GM18507 (cell line): Measurements from ENCODE around the gene TRIM72.
"Not testable (repeated sequence)": the region's sequence is repeated elsewhere in the genome, so short reads cannot be mapped to it uniquely, and the experiment has no call there.

ENCODE experiments used
- DNase-seq: peaks from one replicate; pipeline ENCODE4 v3.0.0; 2011; ENCODE audit warnings: low read depth; ENCODE audit not compliant: insufficient read length; ENCODE audit errors: extremely low spot score
- FAIRE-seq: peaks from 2 replicates; lab custom pipeline; 2011; peaks lifted over from hg19 to GRCh38; lab: Jason Lieb, UNC

TRIM72 gene, protein sequence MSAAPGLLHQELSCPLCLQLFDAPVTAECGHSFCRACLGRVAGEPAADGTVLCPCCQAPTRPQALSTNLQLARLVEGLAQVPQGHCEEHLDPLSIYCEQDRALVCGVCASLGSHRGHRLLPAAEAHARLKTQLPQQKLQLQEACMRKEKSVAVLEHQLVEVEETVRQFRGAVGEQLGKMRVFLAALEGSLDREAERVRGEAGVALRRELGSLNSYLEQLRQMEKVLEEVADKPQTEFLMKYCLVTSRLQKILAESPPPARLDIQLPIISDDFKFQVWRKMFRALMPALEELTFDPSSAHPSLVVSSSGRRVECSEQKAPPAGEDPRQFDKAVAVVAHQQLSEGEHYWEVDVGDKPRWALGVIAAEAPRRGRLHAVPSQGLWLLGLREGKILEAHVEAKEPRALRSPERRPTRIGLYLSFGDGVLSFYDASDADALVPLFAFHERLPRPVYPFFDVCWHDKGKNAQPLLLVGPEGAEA

DNA sequence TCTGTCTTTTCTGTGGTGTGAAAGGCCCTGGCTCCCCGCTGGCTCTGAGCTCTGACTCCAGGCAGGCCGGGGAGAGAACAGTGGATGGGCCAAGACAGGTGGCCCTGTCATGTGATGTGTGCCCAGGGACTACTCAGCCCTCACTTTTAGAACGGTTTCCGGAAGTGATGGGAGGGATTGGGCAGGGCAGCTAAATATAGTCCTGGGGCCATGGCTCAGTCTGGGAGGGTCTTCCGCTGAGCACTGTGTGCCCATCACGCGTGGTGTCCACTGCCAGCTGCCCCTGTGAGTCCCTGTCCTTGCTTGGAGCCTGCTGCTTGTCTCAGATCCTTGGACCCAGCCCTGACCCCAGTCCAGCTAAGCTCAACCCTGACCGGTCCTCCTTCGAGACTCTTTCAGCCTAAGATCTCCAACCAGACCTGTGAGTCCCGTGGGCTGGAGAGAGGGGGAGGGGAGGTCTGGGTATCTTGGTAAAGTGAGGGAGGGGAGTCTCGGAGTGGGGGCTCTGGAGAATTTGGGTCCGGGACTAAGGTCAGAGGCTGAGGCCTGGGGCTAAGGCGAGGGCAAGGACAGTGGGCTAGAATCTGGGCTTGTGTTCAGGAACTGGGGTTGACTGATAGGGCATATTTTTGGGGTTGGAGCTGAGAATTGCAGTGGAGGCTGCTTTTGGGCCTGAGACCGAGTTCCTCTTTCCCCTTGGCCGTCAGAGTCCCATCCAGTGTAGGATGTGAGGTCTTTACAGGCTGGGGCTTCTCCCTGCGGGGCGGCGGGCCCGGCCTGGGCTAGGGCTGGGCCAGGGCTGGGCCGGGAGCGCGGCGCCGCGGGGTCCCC lies at the start of gene TRIM72:
Gene TRIM72, plus strand, starts transcription at position 243 of the 831 bp plus-strand sequence. CDS start 620 bp downstream, outside the sequence.
- FAIRE-seq, result no peak
- no peak for DNase-seq

DNA sequence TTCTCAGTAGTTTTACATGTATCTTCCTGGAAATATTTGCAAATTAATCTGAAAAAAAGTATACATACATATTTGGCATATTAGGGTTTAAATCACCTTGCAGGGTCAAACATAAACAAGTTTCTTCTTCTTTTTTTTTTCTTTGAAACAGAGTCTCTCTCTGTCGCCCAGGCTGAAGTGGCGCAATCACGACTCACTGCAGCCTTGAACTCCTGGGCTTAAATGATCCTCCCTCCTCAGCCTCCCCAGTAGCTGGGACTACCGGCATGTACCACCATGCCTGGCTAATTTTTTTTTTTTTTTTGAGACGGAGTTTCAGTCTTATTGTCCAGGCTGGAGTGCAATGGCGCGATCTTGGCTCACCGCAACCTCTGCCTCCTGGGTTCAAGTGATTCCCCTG lies 46.6 kb upstream of the TRIM72 start:
- FAIRE-seq (no peak), DNase-seq (no peak)

DNA sequence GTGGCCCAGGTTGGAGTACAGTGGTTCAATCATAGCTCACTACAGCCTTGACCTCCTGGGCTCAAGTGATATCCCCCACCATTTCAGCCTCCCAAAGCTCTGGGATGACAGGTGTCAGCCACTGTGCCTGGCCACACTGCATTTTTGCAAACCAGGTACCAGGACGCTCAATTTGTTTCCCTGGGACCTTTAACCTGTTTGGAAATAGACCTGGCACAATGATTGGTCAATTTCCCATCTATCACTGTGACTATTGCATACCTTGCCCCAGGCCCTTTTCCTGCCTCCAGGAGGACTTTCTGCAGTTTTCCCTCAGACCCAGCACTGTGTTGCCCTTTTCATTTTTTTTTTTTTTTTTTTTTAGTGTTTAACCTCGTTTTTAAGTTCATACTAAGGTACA lies 45.1 kb upstream of the TRIM72 start:
- FAIRE-seq, result no peak
- DNase-seq, result no peak

DNA sequence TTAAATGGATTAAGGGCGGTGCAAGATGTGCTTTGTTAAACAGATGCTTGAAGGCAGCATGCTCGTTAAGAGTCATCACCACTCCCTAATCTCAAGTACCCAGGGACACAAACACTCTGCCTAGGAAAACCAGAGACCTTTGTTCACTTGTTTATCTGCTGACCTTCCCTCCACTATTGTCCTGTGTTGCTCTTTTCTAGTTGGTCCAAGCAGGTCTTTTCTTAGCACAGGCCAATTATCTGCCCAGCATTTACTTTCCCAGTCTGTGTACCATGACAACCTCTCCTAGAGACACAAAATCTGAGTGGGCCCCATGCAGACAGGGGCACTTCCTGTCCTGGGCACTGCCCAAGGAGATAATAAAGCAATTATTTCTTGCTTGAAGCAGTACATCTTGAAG lies 43.9 kb upstream of the TRIM72 start:
- DNase-seq, FAIRE-seq: not testable (repeated sequence)

DNA sequence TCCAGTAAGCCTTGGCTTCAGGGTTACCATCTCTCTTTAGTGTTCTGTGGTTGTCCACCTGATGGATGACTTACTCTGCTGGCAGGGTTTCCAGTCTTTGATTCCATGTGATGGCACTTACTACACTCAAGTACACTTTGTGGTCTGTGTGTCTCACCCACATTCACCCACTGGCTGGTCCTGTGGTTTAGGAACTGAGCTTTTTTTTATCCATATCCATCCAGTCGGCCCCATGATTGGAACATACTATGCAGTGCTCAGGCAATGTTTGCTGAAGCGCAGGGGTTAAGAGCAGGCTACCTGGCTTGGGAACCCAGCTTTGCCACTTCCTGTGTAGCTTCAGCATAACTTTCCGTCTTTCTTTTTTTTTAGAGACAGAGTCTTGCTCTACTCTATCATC lies 36.8 kb upstream of the TRIM72 start:
- no peak for DNase-seq
- FAIRE-seq, result no peak

DNA sequence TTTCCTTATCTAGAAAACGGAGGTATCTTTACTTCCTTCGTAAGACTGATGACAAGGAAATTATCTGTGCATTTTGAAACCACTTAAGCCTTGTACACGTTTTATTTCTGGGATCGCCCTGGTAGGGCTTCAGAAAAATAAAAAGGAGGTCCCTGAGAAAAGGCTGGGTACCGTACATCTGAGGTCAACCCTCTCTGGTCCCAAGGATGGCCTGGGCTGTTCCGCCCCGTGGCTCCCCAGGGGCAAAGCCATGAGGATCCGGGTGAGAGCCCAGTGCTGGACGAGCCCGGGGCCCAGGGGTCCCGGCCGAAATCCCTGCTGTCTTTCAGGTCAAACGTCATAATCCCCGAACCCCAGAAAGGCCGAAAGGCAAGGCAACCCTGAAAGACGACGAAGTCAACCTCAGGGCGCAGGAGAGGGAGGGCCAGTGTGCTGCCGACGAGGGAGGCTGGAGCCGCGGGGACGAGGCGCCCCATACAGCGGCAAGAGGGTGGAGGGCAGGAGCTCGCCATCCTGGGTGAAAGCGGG lies 34.6 kb upstream of the TRIM72 start:
- FAIRE-seq (no peak), DNase-seq (no peak)

DNA sequence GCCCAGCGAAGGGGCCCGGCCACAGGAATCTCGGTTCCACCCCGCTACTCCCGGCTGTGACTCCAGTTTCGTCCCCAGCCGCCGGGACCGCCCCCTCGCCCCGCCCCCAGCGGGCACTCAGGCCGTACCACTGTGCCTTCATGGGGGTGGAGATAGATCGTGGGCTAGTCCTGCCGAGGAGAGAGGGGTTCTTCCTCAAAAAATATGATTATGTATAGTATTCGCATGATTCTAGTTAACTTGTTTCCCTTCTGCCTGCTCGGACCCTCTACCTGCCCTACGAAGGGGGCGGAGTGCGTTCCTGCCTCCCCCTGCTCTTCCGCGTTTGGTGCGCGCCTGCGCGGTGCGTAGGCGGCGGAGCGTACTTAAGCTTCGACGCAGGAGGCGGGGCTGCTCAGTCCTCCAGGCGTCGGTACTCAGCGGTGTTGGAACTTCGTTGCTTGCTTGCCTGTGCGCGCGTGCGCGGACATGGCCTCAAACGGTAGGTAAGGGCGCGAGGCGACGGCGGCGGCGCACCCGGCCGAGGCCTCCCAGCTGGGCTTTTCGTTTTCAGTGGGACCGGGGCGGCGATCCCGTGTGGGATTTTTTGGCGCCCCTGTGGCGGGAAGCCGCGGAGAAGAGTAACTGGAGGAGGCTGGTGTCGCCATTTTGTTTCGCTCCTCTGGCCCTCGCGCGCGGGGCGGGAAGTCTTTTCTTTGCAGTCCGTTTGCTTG lies 34.0 kb upstream of the TRIM72 start, which contains the start of gene FUS:
Gene FUS, plus strand, starts transcription at position 393 of the 713 bp plus-strand sequence. Its CDS starts 76 bp downstream, at position 469.
- peak; percentile 84 for FAIRE-seq

DNA sequence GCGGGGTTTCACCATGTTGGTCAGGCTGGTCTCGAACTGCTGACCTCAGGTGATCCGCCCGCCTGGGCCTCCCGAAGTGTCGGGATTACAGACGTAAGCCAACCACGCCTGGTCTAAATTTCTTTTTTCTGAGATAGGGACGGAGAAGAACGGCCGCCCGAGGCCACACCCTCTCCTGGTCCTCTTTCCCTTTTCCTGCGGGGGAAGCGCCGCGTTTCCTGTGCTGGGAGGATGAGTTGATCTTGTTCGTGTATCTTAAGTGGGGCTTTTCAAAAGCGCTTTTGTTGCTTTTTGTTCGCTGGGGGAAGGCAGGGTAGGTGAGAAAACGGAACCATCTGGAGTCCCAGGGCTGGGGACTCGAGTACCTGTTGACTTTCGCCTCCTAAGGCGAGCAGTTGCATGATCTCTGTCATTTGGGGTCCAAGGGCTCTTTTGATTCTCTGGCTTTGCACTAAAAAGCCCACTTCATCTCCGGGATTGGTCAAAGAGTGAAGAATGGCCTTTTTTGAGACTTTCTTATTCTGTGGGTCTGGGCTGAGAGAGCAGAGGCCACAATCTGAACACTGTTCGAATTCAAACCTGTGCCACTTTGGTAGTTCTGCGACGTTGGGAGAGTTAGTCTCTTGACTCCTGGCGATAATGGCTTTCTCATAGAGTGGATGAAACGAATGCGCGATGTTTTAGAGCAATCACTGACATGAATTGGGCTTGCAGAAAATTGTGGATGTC lies 32.7 kb upstream of the TRIM72 start:
- DNase-seq, result no peak
- FAIRE-seq, result no peak

More for the DNA sequence above, 34.0 kb upstream of the TRIM72 start, which contains the start of gene FUS:
- peak; percentile 86 for DNase-seq

DNA sequence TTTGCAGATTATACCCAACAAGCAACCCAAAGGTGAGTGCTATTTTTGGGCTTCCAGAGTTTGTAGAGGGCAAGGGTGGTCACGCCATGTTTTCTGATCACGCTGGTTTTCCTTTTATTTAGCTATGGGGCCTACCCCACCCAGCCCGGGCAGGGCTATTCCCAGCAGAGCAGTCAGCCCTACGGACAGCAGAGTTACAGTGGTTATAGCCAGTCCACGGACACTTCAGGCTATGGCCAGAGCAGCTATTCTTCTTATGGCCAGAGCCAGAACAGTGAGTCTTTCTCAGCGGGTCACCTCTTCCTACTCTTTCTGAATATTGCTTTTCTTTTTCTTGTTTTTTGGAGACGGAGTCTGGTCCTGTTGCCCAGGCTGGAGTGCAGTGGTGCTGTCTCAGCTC lies 31.5 kb upstream of the TRIM72 start:
- DNase-seq (no peak), FAIRE-seq (no peak)

DNA sequence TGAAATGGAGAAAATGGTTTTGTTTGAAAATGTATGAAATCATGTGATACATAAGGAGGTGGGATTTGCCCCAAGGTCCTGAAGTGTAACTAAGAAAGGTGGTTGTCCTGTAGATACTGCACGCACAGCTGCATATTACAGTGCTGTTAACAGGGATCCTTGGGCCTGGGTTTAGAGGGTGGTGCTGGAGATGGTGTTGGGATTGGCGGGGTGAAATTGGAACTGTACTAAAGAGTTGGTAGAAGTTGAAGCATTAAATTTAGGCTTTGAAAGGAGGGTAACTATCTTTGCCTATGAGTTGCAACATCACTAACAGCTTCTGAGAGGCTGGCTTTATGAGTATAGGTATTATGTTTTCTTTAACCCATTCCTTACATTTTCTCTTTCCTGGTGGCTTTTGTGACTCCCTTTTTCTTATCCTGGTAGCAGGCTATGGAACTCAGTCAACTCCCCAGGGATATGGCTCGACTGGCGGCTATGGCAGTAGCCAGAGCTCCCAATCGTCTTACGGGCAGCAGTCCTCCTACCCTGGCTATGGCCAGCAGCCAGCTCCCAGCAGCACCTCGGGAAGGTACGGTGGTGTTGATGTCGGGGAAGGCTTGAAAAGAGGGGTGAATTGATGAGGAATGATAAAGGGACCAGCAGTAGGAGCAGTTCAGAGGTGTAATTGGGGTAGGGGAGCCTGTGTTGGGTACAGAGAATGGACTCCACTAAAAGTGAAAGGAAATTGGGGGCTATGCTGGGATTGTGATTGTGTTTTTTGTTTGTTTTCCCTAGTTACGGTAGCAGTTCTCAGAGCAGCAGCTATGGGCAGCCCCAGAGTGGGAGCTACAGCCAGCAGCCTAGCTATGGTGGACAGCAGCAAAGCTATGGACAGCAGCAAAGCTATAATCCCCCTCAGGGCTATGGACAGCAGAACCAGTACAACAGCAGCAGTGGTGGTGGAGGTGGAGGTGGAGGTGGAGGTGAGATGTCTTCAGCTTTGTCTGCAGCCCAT lies 30.2 kb upstream of the TRIM72 start:
- DNase-seq, result no peak

DNA sequence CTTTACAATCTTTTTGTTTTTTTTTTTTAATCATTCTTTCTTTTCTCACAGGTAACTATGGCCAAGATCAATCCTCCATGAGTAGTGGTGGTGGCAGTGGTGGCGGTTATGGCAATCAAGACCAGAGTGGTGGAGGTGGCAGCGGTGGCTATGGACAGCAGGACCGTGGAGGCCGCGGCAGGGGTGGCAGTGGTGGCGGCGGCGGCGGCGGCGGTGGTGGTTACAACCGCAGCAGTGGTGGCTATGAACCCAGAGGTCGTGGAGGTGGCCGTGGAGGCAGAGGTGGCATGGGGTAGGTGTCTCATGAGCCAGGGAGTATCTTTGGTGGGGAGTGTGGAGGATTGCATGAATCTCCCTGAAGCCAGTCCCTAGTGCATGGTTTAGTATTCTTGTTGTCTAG lies 29.0 kb upstream of the TRIM72 start:
- no peak for DNase-seq
- no peak for FAIRE-seq

More for the DNA sequence above, 30.2 kb upstream of the TRIM72 start:
- FAIRE-seq, result no peak

DNA sequence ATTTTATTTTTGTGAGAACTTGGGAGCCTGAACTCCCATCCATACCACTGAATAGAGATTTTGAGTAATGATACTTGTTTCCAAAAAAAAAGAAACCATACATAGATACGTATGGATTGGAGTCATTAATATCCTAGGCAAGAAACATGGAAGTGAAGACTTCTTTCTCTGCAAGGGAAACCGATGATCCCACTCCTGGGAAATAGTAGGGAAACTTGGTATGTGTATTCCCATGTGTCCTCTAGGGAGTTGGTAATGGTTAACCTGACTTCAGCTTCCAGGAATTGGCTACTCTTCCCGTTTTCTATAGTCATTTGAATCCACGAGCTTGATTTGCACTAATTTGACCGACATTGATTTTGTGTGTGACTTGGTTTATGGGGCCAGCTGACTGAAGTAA lies 28.6 kb upstream of the TRIM72 start:
- FAIRE-seq (no peak), DNase-seq (no peak)

DNA sequence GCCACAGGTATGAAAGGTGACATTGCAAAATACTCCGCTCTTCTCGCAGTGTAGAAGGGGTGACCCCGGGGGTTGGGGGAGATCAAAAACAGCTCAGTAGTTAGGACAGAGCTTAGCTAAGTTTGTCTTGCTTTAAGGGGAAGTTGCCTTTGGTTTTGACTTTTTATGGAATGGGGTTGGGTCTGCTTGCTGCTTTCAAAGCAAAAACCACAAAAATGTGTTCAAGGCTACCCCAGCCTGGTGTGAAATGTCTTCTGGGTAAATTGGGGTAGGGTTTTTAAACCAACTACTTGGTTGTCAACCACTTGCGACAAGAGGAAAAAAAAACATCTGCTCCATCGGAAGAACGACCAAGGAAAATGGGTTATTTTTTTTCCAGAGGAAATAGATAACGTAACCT lies 27.7 kb upstream of the TRIM72 start:
- no peak for FAIRE-seq

DNA sequence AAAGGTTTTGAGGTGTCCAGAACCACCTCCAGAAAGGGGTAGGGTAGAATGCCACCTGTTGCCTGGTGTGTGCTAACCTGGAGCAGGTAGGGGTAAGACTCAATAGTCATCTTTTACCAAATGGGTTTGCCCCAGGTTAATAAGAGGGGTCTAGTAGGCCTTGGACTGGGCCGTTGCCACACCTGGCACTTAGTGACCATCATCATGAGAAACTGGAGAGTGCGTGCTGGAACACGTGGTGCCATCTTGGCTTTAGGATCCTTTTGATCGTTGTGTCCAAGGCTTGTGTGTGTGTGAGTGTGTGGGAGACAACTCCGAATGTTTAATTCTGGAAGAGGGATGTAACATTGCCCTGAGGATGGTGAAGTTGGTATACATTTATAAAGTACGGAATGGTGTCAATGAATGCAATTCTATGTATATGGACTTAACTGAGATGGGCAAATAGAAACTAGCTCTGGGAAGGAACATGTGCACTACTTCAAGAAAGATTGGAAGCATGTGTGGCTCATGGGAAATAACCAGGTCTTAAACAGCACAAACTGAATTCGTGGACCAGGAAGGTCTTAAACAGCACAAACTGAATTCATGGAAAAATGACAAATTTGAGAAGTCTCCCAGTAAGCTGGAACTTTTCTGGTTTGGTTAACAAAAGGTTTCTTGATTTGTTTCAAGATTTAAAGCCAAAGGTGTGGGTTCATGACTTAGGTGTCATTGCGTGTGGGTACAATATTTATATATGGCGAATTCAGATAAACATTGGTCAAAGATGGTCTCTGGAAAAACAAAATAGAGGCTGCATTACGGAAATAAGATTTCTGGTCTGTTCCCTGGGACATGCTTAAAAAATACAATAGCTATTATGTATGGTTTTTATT lies 26.8 kb upstream of the TRIM72 start:
- FAIRE-seq, result no peak

More for the DNA sequence above, 27.7 kb upstream of the TRIM72 start:
- no peak for DNase-seq

DNA sequence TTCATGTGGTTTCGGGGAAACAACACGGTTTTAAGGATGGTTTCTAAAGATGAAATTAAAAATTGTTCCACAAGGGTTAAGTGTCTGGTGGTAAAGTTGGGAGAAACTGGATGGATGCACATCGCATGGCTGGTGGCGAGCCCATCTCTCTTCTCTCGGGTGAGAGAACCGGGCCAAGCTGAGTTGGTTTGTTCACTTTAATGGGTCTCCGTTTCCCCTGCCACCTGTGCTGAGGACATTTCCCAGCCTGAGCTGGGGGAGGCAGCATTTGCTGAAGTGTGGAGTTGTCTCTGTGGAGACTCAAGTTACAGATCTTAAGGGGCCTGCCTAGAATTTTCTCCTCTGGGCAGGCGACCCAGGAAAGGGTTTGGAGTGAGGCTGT lies 26.1 kb upstream of the TRIM72 start:
- DNase-seq (no peak), FAIRE-seq (no peak)

More for the DNA sequence above, 26.8 kb upstream of the TRIM72 start:
- no peak for DNase-seq

DNA sequence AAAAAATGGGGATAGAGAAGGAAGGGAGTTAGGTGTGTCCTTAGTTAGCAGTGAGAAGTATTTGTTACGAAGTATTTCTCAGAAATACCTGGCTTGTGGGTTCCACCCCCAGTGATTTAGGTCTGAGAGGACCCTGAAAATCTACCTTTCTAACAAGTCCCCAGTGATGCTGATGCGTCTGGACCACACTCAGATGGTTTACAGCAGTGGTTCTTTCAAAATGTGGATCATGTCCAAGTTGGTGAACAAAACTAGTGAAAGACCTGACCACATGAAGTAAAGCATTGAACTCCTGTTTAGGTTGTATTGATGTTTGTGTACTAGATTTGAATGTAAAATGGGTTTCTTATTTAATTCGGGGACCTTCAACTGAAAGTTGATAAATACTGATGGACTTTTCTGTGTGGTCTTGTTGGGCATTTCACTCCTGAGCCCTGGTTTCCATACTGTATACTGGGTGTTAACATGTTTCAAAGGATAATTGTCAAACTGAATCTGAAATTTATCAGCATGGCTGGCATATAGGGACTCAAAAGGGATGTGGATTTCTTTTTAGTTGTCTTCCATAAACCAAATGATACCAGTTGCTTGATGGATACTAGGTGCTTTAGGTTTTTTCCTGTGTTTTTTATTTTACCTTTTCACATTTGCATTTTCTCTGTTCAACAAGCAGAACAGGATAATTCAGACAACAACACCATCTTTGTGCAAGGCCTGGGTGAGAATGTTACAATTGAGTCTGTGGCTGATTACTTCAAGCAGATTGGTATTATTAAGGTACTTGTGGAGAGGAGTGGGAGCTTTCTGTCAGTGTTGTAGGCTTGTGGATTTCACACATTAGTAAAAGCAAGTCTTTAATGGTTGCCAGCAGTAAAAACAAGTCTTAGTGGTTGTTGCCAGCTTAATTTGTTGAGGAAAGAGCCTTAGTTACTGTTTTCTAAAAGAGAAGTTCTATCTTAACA lies 25.2 kb upstream of the TRIM72 start:
- DNase-seq, result no peak
- no peak for FAIRE-seq
